Measurements from ENCODE around the gene TMEM250. TPM values are rescaled to one million over a fixed set of nuclear protein-coding genes. Genes with fewer than 3 reads are reported as not detected.

TMEM250 gene
- total RNA-seq, 1 donor from 2014 or later: 37.4 TPM

DNA sequence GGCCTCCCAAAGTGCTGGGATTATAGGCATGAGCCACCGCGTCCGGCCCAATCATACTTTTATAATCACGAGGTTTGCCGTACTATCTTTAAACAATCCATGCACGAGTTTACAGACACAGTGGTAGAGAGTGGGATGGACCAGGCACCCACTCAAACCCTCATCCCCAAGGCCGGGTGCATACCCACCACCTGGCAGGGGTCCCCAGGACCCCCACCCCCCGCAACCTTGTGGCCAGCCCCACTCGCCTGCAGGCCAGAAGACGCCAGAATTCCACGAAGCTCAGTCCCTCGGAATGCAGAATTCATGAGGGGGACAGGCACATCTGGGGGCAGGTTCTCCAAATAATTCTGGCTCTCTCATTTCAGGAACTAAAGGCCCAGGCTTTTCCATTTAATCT lies 40.7 kb downstream of the TMEM250 start:
- TF ChIP-seq, protein P1, sequence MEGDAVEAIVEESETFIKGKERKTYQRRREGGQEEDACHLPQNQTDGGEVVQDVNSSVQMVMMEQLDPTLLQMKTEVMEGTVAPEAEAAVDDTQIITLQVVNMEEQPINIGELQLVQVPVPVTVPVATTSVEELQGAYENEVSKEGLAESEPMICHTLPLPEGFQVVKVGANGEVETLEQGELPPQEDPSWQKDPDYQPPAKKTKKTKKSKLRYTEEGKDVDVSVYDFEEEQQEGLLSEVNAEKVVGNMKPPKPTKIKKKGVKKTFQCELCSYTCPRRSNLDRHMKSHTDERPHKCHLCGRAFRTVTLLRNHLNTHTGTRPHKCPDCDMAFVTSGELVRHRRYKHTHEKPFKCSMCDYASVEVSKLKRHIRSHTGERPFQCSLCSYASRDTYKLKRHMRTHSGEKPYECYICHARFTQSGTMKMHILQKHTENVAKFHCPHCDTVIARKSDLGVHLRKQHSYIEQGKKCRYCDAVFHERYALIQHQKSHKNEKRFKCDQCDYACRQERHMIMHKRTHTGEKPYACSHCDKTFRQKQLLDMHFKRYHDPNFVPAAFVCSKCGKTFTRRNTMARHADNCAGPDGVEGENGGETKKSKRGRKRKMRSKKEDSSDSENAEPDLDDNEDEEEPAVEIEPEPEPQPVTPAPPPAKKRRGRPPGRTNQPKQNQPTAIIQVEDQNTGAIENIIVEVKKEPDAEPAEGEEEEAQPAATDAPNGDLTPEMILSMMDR (conservative IDR thresholded peaks at IDR 0.05): no peak
- Mint-ChIP-seq H3K27me3 (ENCODE audit: low read depth) (no peaks in the 10 kb centered on the region), H3K4me1 (no peaks in the 10 kb centered on the region), H3K36me3 (ENCODE audit: low read depth) (no peaks in the 10 kb centered on the region), H3K27ac (ENCODE audit: unreplicated experiment) (no peak overlapping the region), H3K9me3 (no peaks in the 10 kb centered on the region), H3K4me3 (no peak overlapping the region)
- DNase-seq (ENCODE audit: low read depth, low spot score): no peak

DNA sequence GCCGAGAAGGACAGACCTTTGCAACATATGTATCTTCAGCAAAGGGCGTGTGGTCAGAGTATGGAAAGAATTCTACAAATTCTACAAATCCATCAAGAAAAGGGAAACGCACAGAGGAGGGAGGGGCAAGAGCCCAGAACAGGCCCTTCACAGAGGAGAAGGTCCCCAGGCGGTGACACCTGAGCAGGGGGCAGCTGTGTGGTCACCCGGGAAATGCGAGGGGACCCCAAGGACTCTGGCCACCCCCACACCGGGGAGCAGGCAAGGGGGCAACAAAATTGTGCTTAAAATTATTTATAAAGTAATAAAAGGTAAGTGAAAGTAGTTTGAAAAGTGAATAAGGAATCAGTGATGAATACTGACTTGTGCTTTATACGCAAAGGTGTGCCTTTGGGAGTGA lies 41.2 kb downstream of the TMEM250 start:
- Mint-ChIP-seq H3K27me3 (ENCODE audit: low read depth) (no peaks in the 10 kb centered on the region), H3K27ac (ENCODE audit: unreplicated experiment) (no peak overlapping the region), H3K4me1 (no peaks in the 10 kb centered on the region), H3K4me3 (no peak overlapping the region), H3K9me3 (no peaks in the 10 kb centered on the region), H3K36me3 (ENCODE audit: low read depth) (no peaks in the 10 kb centered on the region)
- no peak for DNase-seq (ENCODE audit: low read depth, low spot score)
- TF ChIP-seq, protein P1 (conservative IDR thresholded peaks at IDR 0.05): no peak

DNA sequence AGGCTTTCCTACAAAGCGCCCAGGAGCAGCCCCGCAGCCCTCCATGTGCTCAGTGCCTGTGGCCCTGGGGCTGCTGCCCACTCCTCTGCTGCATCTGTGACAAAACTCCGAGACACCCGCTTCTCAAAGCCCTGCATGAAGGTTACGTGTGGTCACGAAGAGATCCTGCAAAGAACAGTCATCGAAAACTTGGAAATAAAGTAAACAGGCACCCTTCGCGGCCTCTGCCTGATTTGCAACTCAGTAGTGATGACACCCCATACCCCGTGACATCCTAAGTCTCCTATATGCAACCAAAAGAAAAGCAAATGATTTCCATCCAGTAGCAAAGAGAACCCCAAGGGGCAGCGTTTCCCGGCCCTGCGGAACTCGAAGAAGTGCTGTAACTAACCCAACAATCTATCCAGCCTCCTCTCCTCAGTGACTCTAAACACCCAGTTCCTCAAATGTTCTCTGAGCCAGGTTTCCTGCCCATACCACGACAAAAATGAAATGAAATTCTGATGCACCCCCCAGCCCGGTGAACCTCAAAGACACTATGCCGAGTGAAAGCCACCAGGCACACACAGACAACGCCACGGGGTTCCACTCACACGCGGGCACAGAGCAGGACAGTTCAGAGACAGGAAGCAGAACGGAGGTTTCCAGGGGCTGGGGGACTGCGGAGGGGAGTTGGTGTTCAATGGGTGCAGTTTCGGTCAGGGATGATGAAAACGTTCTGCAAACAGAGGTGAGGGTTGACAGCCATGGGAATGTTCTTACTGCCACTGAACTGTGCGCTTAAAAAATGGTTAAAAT lies 42.6 kb downstream of the TMEM250 start:
- Mint-ChIP-seq H3K4me1 (no peaks in the 10 kb centered on the region), H3K4me3 (no peak overlapping the region), H3K27me3 (ENCODE audit: low read depth) (no peaks in the 10 kb centered on the region), H3K36me3 (ENCODE audit: low read depth) (no peaks in the 10 kb centered on the region), H3K27ac (ENCODE audit: unreplicated experiment) (no peak overlapping the region), H3K9me3 (no peaks in the 10 kb centered on the region)
- TF ChIP-seq, protein P1 (conservative IDR thresholded peaks at IDR 0.05): no peak
- DNase-seq (ENCODE audit: low read depth, low spot score): no peak

DNA sequence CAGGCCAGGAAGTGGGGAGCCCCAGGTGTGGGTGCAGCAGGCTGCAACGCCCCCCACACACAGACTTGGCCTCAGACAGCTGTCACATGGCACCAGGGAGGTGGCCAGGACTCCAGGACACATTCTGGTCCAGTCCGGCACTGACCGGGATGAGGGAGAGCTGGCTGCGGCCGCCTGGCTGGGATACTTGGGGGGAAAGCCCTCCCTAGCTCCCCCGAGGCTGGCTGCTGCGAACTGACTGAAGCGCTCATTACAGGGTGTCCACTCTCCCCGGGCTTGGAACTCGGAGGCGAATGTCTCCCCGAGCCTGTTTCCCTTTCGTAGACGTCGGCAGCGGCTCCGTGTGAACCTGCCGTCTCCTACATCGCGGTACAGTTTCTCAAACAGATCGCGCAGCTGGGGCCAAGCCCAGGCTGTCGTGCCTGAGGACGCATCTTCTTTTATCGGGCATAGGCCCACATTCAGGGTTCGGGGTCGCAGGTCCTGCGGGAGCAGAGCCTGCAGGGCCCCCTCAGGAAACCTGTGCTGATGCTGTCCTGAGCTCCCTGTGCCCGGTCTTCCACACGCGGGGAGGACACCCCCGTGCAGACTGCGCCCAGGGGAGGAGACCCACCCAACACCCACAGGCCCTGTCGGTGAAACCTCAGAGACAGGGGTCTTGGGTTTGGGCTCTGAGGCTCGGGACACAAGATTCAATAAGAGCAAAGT lies 43.4 kb downstream of the TMEM250 start:
- H3K4me1 Mint-ChIP-seq: no peaks in the 10 kb centered on the region
- H3K27ac Mint-ChIP-seq (ENCODE audit: unreplicated experiment): no peak overlapping the region
- DNase-seq (ENCODE audit: low read depth, low spot score): no peak
- TF ChIP-seq, protein P1 (conservative IDR thresholded peaks at IDR 0.05): no peak
- no peak overlapping the region for H3K4me3 Mint-ChIP-seq
- H3K36me3 Mint-ChIP-seq (ENCODE audit: low read depth): no peaks in the 10 kb centered on the region
- H3K9me3 Mint-ChIP-seq: no peaks in the 10 kb centered on the region
- H3K27me3 Mint-ChIP-seq (ENCODE audit: low read depth): no peaks in the 10 kb centered on the region

DNA sequence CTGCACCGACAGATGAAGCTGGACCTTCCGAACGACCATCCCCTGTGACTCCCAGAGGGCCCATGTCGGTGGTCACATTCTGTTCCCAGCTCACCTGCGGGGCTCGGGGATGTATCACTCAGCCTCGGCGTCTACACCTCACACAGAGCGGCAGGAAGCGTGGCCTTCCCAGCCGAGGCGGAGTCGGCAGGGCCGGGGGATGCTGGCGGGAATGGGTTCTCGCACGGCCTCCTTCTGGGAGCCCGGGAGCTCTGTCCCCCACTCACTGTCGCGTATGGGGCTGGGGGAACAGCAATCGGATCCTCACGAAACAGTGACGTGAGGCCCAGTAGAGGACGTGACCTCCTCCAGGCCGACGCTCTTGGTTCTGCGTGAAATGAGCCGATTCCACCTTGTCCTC lies 44.0 kb downstream of the TMEM250 start:
- H3K4me3 Mint-ChIP-seq: no peak overlapping the region
- no peak for DNase-seq (ENCODE audit: low read depth, low spot score)

More for the DNA sequence above, 44.0 kb downstream of the TMEM250 start:
- H3K27ac Mint-ChIP-seq (ENCODE audit: unreplicated experiment): no peak overlapping the region
- no peaks in the 10 kb centered on the region for H3K9me3 Mint-ChIP-seq
- TF ChIP-seq, protein P1 (conservative IDR thresholded peaks at IDR 0.05): no peak
- no peaks in the 10 kb centered on the region for H3K27me3 Mint-ChIP-seq (ENCODE audit: low read depth)
- no peaks in the 10 kb centered on the region for H3K4me1 Mint-ChIP-seq
- H3K36me3 Mint-ChIP-seq (ENCODE audit: low read depth): no peaks in the 10 kb centered on the region

Other genes with a start within 250 kb of the TMEM250 start
- gene CAMSAP1, start 211.3 kb downstream of the TMEM250 start, total RNA-seq: 79.3 and 80.8 TPM in 2 replicates
- 49.3 and 51.9 TPM in 2 replicates for gene UBAC1, start 157.5 kb downstream of the TMEM250 start, total RNA-seq
- 8.1 and 8.6 TPM in 2 replicates for gene NACC2, start 23.6 kb downstream of the TMEM250 start, total RNA-seq
- 0.07 TPM in 1 of 2 replicates, not detected in the other for gene LHX3, start 86.3 kb upstream of the TMEM250 start, total RNA-seq
- gene QSOX2, start 126.9 kb upstream of the TMEM250 start, total RNA-seq: 28.0 and 28.7 TPM in 2 replicates
- 0.07 TPM in 1 of 2 replicates, not detected in the other for gene CCDC187, start 185.2 kb upstream of the TMEM250 start, total RNA-seq
- gene GPSM1, start 208.7 kb upstream of the TMEM250 start, total RNA-seq: 50.8 and 56.7 TPM in 2 replicates
- 21.3 and 21.7 TPM in 2 replicates for gene DNLZ, start 244.9 kb upstream of the TMEM250 start, total RNA-seq